H9 (cell line): ENCODE data around the gene PKMYT1. TPM values are rescaled to one million over a fixed set of nuclear protein-coding genes. Genes with fewer than 3 reads are reported as not detected.

Source experiments
- DNase-seq: peaks from one replicate; pipeline ENCODE4 v3.0.0-alpha.2; 2017
- H2AFZ ChIP-seq: one replicate; pipeline ENCODE4 v1.6.1; 2013; ENCODE audit warnings: mild to moderate bottlenecking, low read length, control low read depth, moderate library complexity
- H2AK5ac ChIP-seq: 2 replicates; pipeline ENCODE4 v1.6.1; 2013; ENCODE audit warnings: low read length, control low read depth, mixed read lengths; ENCODE audit not compliant: insufficient read length
- H2BK120ac ChIP-seq: one replicate; pipeline ENCODE4 v1.6.1; 2013; ENCODE audit warnings: low read depth, mild to moderate bottlenecking, low read length, control low read depth, inconsistent platforms; ENCODE audit not compliant: poor library complexity, severe bottlenecking
- H2BK12ac ChIP-seq: 2 replicates; pipeline ENCODE4 v1.6.1; 2013; ENCODE audit warnings: low read length, control low read depth, mixed read lengths, low read depth; ENCODE audit not compliant: insufficient read length
- H2BK15ac ChIP-seq: 2 replicates; pipeline ENCODE4 v1.6.1; 2013; ENCODE audit warnings: low read depth, low read length, control low read depth
- H2BK20ac ChIP-seq: one replicate; pipeline ENCODE4 v1.6.1; 2013; ENCODE audit warnings: low read depth, mild to moderate bottlenecking, low read length, control low read depth, inconsistent platforms; ENCODE audit not compliant: poor library complexity, severe bottlenecking
- H2BK5ac ChIP-seq: 2 replicates; pipeline ENCODE4 v1.6.1; 2013; ENCODE audit warnings: low read length, control low read depth, mixed read lengths; ENCODE audit not compliant: insufficient read length
- H3K14ac ChIP-seq: 2 replicates; pipeline ENCODE4 v1.6.1; 2013; ENCODE audit warnings: low read length, control low read depth; ENCODE audit not compliant: insufficient read depth
- H3K18ac ChIP-seq: 2 replicates; pipeline ENCODE4 v1.6.1; 2013; ENCODE audit warnings: low read depth, mild to moderate bottlenecking, mixed read lengths, low read length, control low read depth; ENCODE audit not compliant: insufficient read length
- H3K23ac ChIP-seq: 2 replicates; pipeline ENCODE4 v1.6.1; 2013; ENCODE audit warnings: low read length, control low read depth, mixed read lengths, low read depth; ENCODE audit not compliant: insufficient read length
- H3K23me2 ChIP-seq: 2 replicates; pipeline ENCODE4 v1.6.1; 2013; ENCODE audit warnings: low read depth, mild to moderate bottlenecking, mixed read lengths, low read length, control low read depth; ENCODE audit not compliant: insufficient read length, poor library complexity, severe bottlenecking
- H3K27ac ChIP-seq: 2 replicates; pipeline ENCODE4 v1.5.1; 2013; ENCODE audit warnings: low read length, control low read depth, mixed read lengths, low read depth; ENCODE audit not compliant: insufficient read length
- H3K27me3 ChIP-seq: 2 replicates; pipeline ENCODE4 v1.6.1; 2013; ENCODE audit warnings: low read length, control low read depth, inconsistent platforms; ENCODE audit not compliant: insufficient read depth
- H3K4ac ChIP-seq: 2 replicates; pipeline ENCODE4 v1.6.1; 2013; ENCODE audit warnings: low read depth, mild to moderate bottlenecking, control low read depth, inconsistent platforms, low read length, moderate library complexity
- H3K4me1 ChIP-seq: 2 replicates; pipeline ENCODE4 v1.6.1; 2013; ENCODE audit warnings: low read length, control low read depth, inconsistent platforms; ENCODE audit not compliant: insufficient read depth
- H3K4me2 ChIP-seq: 2 replicates; pipeline ENCODE4 v1.6.1; 2013; ENCODE audit warnings: low read length, control low read depth, mixed read lengths; ENCODE audit not compliant: insufficient read length, insufficient read depth
- H3K56ac ChIP-seq: 2 replicates; pipeline ENCODE4 v1.6.1; 2013; ENCODE audit warnings: low read depth, mild to moderate bottlenecking, mixed read lengths, low read length, control low read depth; ENCODE audit not compliant: insufficient read length
- H3K79me1 ChIP-seq: 2 replicates; pipeline ENCODE4 v1.6.1; 2013; ENCODE audit warnings: low read depth, mild to moderate bottlenecking, moderate library complexity, low read length, control low read depth, inconsistent platforms; ENCODE audit not compliant: insufficient read depth, poor library complexity, severe bottlenecking
- H3K79me2 ChIP-seq: 2 replicates; pipeline ENCODE4 v1.6.1; 2013; ENCODE audit warnings: low read length, control low read depth, inconsistent platforms; ENCODE audit not compliant: insufficient read depth
- H3K9ac ChIP-seq: 2 replicates; pipeline ENCODE4 v1.6.1; 2013; ENCODE audit warnings: low read length, control low read depth, mixed read lengths; ENCODE audit not compliant: insufficient read length; ENCODE audit errors: extremely low read depth
- H3K9me3 ChIP-seq: one replicate; pipeline ENCODE4 v1.6.1; 2013; ENCODE audit warnings: low read depth, low read length, inconsistent platforms; ENCODE audit not compliant: control insufficient read depth
- H3T11ph ChIP-seq: one replicate; pipeline ENCODE4 v1.6.1; 2013; ENCODE audit warnings: mild to moderate bottlenecking, low read length, control low read depth, inconsistent platforms
- H4K20me1 ChIP-seq: one replicate; pipeline ENCODE4 v1.6.1; 2013; ENCODE audit not compliant: control insufficient read depth, insufficient read length, insufficient read depth
- H4K5ac ChIP-seq: 2 replicates; pipeline ENCODE4 v1.6.1; 2013; ENCODE audit warnings: low read depth, mild to moderate bottlenecking, mixed read lengths, low read length, control low read depth; ENCODE audit not compliant: insufficient read length
- H4K8ac ChIP-seq: replicated peaks from 2 replicates; pipeline ENCODE4 v1.6.1; 2013; ENCODE audit warnings: low read length, control low read depth, mixed read lengths, low read depth; ENCODE audit not compliant: insufficient read length
- H4K91ac ChIP-seq: 2 replicates; pipeline ENCODE4 v1.6.1; 2013; ENCODE audit warnings: low read depth, mild to moderate bottlenecking, moderate library complexity, mixed read lengths, low read length, control low read depth; ENCODE audit not compliant: insufficient read length
- H3K27ac Mint-ChIP-seq, 3 experiments: 2 replicates in 2 of 3; 3 replicates in 1 of 3; pipeline ENCODE4 v1.8.0; 2020 to 2021; ENCODE audit warnings: mixed read lengths in 3 of 3, mild to moderate bottlenecking in 1 of 3, moderate library complexity in 1 of 3
- H3K27me3 Mint-ChIP-seq: 2 replicates; pipeline ENCODE4 v1.8.0; 2021; ENCODE audit warnings: low read depth, mild to moderate bottlenecking, moderate library complexity, mixed read lengths
- H3K36me3 Mint-ChIP-seq, 3 experiments: 2 replicates in 2 of 3; 3 replicates in 1 of 3; pipeline ENCODE4 v1.8.0; 2020 to 2021; ENCODE audit warnings: low read depth in 3 of 3, mixed read lengths in 3 of 3; ENCODE audit not compliant: insufficient read depth in 1 of 3
- H3K4me1 Mint-ChIP-seq, 2 experiments: 2 replicates each; pipeline ENCODE4 v1.8.0; 2020; ENCODE audit warnings: mixed read lengths in 2 of 2
- H3K4me3 Mint-ChIP-seq, 2 experiments: 2 replicates in 1 of 2; 3 replicates in 1 of 2; pipeline ENCODE4 v1.8.0; 2020 to 2021; ENCODE audit warnings: mild to moderate bottlenecking in 2 of 2, mixed read lengths in 2 of 2, moderate library complexity in 1 of 2
- H3K9me3 Mint-ChIP-seq, 2 experiments: 2 replicates in 1 of 2; 3 replicates in 1 of 2; pipeline ENCODE4 v1.8.0; 2020; ENCODE audit warnings: mild to moderate bottlenecking in 2 of 2, mixed read lengths in 2 of 2, moderate library complexity in 1 of 2
- CTCF ChIP-seq: fragments of 200-600 bp; sonication (generic); conservative IDR thresholded peaks from 3 replicates; pipeline ENCODE4 v1.8.0; 2021; ENCODE audit warnings: antibody characterized with exemption, mild to moderate bottlenecking
- WGBS: extraction: QIAGEN DNeasy Blood & Tissue Kit; methylation state at CpG from one replicate; pipeline ENCODE4 v1.1.7; 2013; ENCODE audit warnings: missing lambda C conversion rate, low lambda C conversion rate, mixed read lengths; ENCODE audit not compliant: insufficient read length; ENCODE audit errors: extremely low coverage; 5-methylcytosine and 5-hydroxymethylcytosine counted together
- total RNA-seq: library from RNA; stranded (reverse); gene quantifications from 2 replicates; pipeline ENCODE4 v1.2.1, GENCODE V29; 2021

The PKMYT1 gene
- total RNA-seq, 1 experiment from 2014 or later = 114 TPM

- no peak overlapping the region for H3K23ac ChIP-seq
- peaks cover 15 to 45% of the 10 kb centered on the region in 2 experiments for H3K4me1 Mint-ChIP-seq
- H2AK5ac ChIP-seq = no peak overlapping the region
- H3T11ph ChIP-seq = no peak overlapping the region
- no peak overlapping the region for H2AFZ ChIP-seq
- H3K9me3 Mint-ChIP-seq = no peaks in the 10 kb centered on the region
- H3K27ac ChIP-seq = no peak overlapping the region
- no peaks in the 10 kb centered on the region for H3K27me3 ChIP-seq
- no peaks in the 10 kb centered on the region for H3K79me2 ChIP-seq
- H4K8ac ChIP-seq = no peak overlapping the region
- no peak for DNase-seq
- H3K27me3 Mint-ChIP-seq = peaks cover 10% of the 10 kb centered on the region
- no peak overlapping the region for H2BK120ac ChIP-seq
- H3K9ac ChIP-seq = no peak overlapping the region
- H3K9me3 ChIP-seq = no peaks in the 10 kb centered on the region
- no peak overlapping the region for H3K4me3 Mint-ChIP-seq
- no peak overlapping the region for H3K4me2 ChIP-seq
- no peaks in the 10 kb centered on the region for H3K23me2 ChIP-seq
- no peak overlapping the region for H3K4ac ChIP-seq
- H3K14ac ChIP-seq = no peak overlapping the region; the same call in 1 of the 2 replicates
- no peaks in the 10 kb centered on the region for H4K20me1 ChIP-seq
- H4K91ac ChIP-seq = no peak overlapping the region
- no peak overlapping the region for H2BK15ac ChIP-seq
- no peak overlapping the region for H3K56ac ChIP-seq
- no peak overlapping the region for H2BK20ac ChIP-seq
- no peaks in the 10 kb centered on the region for H3K36me3 Mint-ChIP-seq
- no peak overlapping the region for H3K27ac Mint-ChIP-seq
- no peak overlapping the region for H3K18ac ChIP-seq
- H3K79me1 ChIP-seq = no peaks in the 10 kb centered on the region
- TF ChIP-seq CTCF = no peak
- no peak overlapping the region for H4K5ac ChIP-seq
- no peak overlapping the region for H2BK5ac ChIP-seq
- no peaks in the 10 kb centered on the region; the same call in 1 of the 2 replicates for H3K4me1 ChIP-seq
- WGBS = no CpG with 5 or more reads among the region's 8 CpGs
- H2BK12ac ChIP-seq = no peak overlapping the region
These were observed 7.6 kb upstream of the PKMYT1 start for GRCh38 chr16:2987833-2988232.
